ENCODE results near the gene AKAP8L.

DNA sequence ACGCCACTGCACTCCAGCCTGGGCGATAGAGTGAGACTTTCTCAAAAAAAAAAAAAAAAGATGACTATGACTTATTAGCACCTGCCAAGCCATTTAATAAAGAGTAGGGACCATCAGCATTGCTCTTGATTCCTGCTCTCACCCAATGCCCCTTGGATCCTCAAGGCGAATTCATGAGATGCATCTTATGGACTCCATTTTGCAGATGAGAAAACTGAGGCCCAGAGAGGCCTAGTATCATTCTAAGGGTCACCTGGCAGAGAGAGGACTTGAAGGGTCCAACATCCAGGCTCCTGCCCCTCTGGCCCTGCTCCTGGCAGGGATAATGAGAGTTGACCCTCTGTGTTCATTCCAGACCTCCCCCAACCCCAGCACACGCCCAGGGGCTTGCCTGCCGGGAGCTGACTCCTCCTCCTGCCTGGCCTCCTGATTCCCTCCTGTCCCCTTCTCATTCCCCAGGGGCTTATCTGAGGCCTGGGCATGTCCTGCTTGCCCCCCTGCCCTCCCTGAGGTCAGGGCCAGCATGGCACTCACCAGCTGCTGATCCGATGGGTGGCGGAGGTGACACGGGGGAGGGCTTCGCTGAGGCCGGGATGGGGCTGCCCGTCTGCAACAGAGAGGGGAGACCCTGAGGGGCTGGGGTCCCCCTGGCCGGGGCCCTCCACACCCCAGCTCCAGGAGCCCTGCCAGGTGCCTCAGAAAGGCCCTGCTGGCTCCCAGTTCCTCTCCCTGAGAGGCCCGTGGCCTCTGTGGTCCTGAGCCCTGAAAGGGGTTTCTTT is 23.5 kb upstream of the AKAP8L start:
- no peak for TF ChIP-seq POLR2A (IDR thresholded peaks at IDR 0.05)
- TF ChIP-seq, protein P1, sequence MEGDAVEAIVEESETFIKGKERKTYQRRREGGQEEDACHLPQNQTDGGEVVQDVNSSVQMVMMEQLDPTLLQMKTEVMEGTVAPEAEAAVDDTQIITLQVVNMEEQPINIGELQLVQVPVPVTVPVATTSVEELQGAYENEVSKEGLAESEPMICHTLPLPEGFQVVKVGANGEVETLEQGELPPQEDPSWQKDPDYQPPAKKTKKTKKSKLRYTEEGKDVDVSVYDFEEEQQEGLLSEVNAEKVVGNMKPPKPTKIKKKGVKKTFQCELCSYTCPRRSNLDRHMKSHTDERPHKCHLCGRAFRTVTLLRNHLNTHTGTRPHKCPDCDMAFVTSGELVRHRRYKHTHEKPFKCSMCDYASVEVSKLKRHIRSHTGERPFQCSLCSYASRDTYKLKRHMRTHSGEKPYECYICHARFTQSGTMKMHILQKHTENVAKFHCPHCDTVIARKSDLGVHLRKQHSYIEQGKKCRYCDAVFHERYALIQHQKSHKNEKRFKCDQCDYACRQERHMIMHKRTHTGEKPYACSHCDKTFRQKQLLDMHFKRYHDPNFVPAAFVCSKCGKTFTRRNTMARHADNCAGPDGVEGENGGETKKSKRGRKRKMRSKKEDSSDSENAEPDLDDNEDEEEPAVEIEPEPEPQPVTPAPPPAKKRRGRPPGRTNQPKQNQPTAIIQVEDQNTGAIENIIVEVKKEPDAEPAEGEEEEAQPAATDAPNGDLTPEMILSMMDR (IDR thresholded peaks at IDR 0.05), result no peak
